Measurements from ENCODE around the gene ROR1.

DNA sequence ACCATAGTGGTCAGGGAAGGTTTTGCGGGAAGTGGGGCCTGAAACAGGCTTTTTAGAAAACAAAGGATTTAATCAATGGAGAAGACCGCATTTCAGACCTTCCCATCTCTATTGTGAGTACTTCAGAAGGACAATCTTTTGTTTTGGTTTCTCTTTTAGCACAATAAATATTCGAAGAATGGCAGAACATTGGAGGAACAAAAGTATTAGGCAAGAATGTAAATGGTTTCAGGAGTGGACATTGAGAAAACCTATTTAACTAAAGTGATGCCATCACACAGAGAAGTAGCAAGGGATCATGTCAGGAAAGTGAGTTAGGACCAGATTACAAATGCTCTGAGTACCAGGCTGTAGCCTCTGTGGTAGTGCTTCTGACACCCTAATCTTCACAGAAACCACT is 402.8 kb downstream of the ROR1 start:
- TF ChIP-seq, protein P1, sequence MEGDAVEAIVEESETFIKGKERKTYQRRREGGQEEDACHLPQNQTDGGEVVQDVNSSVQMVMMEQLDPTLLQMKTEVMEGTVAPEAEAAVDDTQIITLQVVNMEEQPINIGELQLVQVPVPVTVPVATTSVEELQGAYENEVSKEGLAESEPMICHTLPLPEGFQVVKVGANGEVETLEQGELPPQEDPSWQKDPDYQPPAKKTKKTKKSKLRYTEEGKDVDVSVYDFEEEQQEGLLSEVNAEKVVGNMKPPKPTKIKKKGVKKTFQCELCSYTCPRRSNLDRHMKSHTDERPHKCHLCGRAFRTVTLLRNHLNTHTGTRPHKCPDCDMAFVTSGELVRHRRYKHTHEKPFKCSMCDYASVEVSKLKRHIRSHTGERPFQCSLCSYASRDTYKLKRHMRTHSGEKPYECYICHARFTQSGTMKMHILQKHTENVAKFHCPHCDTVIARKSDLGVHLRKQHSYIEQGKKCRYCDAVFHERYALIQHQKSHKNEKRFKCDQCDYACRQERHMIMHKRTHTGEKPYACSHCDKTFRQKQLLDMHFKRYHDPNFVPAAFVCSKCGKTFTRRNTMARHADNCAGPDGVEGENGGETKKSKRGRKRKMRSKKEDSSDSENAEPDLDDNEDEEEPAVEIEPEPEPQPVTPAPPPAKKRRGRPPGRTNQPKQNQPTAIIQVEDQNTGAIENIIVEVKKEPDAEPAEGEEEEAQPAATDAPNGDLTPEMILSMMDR (IDR thresholded peaks at IDR 0.05) = no peak
- no peak for TF ChIP-seq POLR2A (IDR thresholded peaks at IDR 0.05)

All from thyroid gland (tissue), 4 donors.